Left forelimb (tissue), 1 donor: Measurements from ENCODE around the gene ZNF831.

ENCODE experiments used
- DNase-seq: peaks from one replicate; pipeline ENCODE4 v3.0.0-alpha.2; 2018; ENCODE audit warnings: low spot score

ZNF831 gene

GRCh38 chr20:59181936-59182335 lies 18.3 kb downstream of the ZNF831 start:
- DNase-seq: no peak

DNA sequence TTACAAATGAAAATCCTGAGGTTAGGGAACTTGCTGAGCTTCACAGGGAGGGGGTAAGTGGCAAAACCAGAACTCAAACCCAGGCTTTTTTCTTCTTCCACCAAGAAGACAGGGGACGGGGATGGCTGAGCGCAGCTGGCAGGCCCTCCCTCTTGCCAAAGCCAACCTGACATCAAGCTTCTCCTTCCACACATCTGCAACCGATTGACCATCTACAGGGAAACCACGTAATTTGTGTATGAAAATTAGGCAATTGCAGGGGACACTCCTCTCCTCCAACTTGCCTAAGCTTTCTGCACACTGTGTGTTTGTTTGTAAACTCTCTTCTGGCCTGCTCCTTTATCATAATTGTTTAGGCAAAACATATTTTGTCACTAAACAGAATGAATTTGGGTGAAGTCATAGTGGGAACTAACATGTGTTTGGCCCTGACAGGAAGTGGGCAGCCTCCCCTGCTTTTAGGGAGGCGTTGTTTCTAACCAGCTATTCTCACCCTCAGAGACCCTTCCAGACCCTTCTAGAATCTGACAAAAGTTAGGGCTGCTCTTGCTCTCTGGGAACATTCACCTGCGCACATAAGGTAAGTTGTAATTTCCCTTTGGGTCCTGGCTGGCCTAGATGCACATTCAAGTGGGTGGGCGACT lies 18.9 kb downstream of the ZNF831 start:
- no peak for DNase-seq

GRCh38 chr20:59183751-59184150 lies 20.1 kb downstream of the ZNF831 start:
- DNase-seq: no peak

GRCh38 chr20:59184880-59185447 lies 21.3 kb downstream of the ZNF831 start:
- no peak for DNase-seq

- DNase-seq: no peak
Observed at GRCh38 chr20:59185809-59186208, 22.2 kb downstream of the ZNF831 start.

DNA sequence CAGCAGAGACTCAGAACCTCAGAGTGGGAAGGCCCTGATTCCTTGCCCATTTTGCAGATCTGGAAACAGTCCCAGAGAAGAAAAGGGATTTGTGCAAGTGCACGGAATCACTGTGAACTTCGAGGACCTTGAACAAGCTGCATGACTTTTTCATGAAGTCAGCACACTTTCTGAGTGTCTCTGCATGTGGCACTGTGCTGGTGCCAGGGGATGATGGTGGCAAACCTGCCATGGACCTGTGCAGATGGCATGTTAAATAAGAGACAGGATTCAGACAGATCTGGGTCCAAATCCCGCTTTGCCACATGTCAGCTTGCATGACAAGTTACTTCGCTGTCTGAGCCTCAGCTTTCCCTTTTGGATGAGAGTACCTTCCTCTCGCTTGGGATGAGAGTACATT lies 26.8 kb downstream of the ZNF831 start:
- DNase-seq: no peak

GRCh38 chr20:59191036-59191755 lies 27.6 kb downstream of the ZNF831 start:
- DNase-seq: no peak

- no peak for DNase-seq
Observed at GRCh38 chr20:59191756-59192532, 28.3 kb downstream of the ZNF831 start.

DNA sequence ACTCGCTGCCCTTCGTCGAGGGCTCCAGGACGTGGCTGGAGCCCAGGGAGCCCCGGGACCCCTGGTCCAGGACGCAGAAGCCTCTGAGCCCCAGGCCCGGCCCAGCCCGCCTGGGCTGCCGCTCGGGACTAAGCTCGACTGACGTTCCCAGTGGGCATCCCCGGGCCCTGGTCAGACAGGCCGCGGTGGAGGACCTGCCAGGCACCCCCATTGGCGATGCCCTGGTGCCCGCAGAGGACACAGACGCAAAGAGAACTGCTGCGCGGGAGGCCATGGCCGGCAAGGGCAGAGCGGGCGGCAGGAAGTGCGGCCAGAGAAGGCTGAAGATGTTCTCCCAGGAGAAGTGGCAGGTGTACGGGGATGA lies 28.9 kb downstream of the ZNF831 start:
- DNase-seq: no peak

DNA sequence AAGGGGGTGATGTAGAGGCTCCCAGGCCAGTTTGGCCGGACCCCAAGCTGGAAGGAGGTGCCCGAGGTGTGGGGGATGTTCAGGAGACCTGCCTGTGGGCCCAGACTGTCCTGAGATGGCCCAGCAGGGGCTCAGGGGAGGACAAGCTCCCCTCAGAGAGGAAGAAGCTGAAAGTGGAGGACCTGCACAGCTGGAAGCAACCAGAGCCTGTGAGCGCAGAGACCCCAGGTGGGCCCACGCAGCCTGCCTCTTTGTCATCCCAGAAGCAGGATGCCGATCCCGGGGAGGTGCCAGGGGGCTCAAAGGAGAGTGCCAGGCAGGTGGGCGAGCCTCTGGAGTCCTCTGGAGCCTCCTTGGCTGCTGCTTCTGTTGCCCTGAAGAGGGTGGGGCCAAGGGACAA lies 29.7 kb downstream of the ZNF831 start:
- DNase-seq: no peak

DNA sequence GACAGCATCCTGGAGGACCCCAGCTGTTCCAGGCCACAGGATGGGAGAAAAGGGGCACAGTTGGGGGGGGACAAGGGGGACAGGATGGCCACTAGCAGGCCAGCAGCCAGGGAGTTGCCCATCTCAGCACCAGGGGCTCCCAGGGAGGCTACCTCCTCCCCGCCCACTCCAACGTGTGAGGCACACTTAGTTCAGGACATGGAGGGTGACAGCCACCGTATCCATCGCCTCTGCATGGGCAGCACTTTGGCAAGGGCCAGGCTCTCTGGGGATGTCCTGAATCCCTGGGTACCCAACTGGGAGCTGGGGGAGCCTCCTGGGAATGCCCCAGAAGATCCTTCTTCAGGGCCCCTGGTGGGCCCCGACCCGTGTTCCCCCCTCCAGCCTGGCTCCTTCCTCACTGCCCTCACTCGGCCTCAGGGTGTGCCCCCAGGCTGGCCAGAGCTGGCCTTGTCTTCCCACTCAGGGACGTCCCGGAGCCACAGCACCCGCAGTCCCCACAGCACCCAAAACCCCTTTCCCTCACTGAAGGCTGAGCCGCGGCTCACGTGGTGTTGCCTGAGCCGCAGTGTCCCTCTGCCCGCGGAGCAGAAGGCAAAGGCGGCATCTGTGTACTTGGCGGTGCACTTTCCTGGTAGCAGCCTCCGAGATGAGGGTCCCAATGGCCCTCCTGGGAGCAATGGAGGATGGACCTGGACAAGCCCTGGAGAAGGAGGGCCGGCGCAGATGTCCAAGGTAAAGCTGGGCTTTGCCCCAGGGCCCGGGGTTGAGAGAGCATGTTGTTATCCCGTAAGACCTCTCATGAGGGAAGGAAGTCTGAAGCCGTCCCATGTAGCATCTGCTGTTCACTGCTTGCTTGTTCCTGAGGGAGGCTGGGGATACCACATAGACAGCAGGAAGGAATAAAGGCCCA lies 30.7 kb downstream of the ZNF831 start:
- no peak for DNase-seq

GRCh38 chr20:59195316-59195993 lies 31.8 kb downstream of the ZNF831 start:
- no peak for DNase-seq

DNA sequence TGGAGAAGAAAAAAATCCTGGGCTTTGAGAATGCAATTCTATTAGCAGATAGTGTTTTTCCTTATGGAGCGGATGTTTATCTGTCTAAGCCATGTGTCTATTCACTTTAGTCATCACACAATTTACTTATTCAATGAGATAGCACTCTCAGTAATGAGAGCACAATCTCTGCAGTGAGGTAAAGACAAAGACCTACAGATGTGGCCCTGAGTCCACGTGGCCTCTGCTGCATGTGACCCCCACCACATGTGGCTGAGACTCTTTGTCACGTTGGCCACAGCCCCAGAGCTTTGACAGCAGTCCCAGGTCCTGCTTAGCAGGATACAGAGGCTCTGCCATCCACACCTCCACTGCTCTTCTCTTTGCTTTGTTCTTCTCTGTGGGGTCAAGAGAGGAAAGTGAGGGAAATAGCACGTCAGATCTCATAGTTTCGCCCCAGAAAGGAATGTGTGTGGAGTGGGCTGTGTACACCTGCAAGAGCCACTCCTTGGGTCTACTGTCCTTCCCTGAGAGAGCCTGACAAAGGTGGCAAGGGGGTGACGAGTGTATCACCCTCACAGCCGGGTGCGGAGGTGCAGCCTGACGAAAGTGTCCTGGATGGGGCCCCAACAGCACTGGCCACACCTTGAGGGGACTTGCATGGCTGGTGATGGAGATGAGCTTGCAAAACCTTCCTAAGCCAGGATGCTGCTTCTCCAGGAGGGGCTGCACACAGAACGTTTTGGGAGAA lies 40.7 kb downstream of the ZNF831 start:
- DNase-seq: no peak

DNA sequence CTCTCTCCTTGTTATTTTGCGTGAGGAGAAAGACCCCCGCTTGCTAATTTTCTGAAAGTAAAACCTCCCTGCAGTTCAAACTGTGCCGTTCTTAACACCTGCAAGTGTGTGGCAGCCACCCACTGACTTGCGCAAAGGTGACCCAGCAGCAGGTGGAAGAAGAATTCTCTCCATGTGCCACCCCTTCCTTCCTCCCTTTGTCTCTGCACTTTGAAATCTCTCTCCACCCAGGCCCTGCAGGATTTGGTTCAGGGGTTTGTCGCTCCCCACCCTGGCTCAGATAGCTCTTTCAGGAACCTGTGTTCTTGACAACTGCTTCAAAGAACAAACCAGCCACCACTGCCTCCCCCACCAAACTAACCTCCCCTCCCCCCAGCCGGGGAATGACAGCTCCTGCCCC lies 41.4 kb downstream of the ZNF831 start:
- no peak for DNase-seq

GRCh38 chr20:59207235-59207634 lies 43.6 kb downstream of the ZNF831 start:
- no peak for DNase-seq

DNA sequence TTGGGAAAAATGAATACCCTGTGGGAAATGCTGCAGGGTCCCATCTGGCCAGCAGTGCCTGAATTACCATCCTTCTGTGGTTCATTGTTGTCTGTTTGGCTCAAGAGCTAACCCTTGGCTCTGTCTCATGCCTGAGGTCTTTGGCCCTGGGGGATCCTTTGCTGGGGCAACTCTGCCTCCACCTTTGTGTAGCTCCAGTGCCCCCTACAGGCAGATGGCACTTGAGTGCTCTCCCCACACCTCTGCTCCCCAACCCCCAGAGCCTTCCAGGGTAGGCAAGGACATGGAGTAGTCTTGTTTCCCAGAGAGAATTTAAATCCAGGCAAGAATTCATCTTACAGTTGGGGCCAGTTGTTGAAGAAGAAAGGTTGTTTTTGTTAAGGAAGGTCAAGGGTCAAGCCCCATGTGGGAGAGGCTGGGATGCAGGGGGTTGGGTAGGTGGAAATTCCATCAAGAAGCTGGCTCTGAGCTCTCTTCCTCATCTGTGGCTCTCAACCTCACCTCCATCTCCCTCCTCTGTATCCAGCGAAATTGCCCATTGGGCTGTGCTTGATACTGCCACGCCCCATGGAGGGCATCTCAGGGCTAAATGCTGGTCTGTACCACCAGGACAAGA lies 44.2 kb downstream of the ZNF831 start:
- no peak for DNase-seq

DNA sequence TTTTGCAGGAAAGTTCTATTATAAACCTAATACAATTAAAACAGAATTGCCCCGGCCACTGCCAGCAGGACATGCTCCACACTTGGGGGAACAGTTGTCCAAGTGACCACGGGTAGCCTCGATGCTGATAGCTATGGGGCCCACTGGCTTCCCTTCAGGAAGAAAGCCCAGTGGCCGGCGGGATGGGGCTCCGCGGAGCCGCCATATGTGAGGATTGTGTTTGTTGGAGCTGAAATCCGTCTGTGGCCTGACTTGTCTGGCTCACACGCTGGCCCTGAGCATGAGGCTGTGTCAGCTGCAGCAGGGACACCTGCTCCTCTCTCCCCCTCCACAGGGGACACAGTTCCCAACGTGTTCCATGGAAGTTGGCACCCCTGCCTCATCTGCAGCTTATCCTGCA lies 46.6 kb downstream of the ZNF831 start:
- no peak for DNase-seq

- DNase-seq: no peak
Observed at GRCh38 chr20:59211208-59211765, 47.7 kb downstream of the ZNF831 start.

DNA sequence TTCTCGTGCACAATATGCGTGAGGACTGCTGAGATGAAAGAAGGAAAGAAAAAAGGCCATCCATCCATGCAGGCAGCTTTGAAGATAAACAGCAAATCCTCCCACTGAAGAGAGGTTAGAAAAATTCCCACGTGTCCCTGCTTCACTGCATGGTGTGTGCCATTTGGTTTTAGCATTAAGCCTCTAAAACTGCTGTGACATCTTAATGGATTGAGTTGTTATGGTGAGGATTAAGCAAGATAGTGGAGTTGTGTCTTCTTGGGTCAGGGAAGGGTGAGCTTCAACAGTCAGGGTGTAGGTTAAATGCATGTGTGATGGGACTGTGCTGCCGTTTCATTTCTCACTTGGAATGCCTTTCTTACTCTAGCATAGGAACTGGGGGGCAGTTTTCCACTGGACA lies 50.5 kb downstream of the ZNF831 start:
- no peak for DNase-seq
